H1 (cell line): Measurements from ENCODE around the gene MPHOSPH9. TPM values are rescaled to one million over a fixed set of nuclear protein-coding genes. Genes with fewer than 3 reads are reported as not detected.

Experiments used
- CTCF ChIA-PET: fragments of 300-600 bp; sonication (Branson Sonifier 250); formaldehyde crosslinking; loops from one replicate; lab custom pipeline; 2021; ENCODE audit not compliant: partially characterized antibody; lab: Charles Lee
- POLR2A ChIA-PET: fragments of 300-600 bp; sonication (Branson Sonifier 250); formaldehyde crosslinking; loops from one replicate; lab custom pipeline; 2021; ENCODE audit warnings: inconsistent platforms; ENCODE audit not compliant: partially characterized antibody; lab: Charles Lee
- DNase-seq, 2 experiments: peaks; one replicate each; pipeline versions ENCODE4 v3.0.0 to v3.0.0-alpha.2; 2010 to 2022; ENCODE audit warnings: low spot score in 2 of 2, low read depth in 1 of 2, mixed read lengths in 1 of 2
- FAIRE-seq: peaks from 2 replicates; lab custom pipeline; 2011; peaks lifted over from hg19 to GRCh38; lab: Jason Lieb, UNC
- H2AFZ ChIP-seq: 2 replicates; pipeline ENCODE4 v1.8.1; 2012; ENCODE audit warnings: low read length, inconsistent platforms
- H2AK5ac ChIP-seq: 2 replicates; pipeline ENCODE4 v1.6.1; 2013; ENCODE audit warnings: low read depth, low read length
- H2BK120ac ChIP-seq: replicated peaks from 2 replicates; pipeline ENCODE3; 2013; ENCODE audit warnings: low read depth, low read length, inconsistent platforms
- H2BK12ac ChIP-seq: 2 replicates; pipeline ENCODE4 v1.6.1; 2013; ENCODE audit warnings: low read depth, low read length
- H2BK15ac ChIP-seq: 2 replicates; pipeline ENCODE4 v1.6.1; 2013; ENCODE audit warnings: low read length
- H2BK20ac ChIP-seq: 2 replicates; pipeline ENCODE4 v1.6.1; 2013; ENCODE audit warnings: low read length
- H2BK5ac ChIP-seq: 2 replicates; pipeline ENCODE4 v1.6.1; 2013; ENCODE audit warnings: low read depth, low read length
- H3K14ac ChIP-seq: 2 replicates; pipeline ENCODE4 v1.6.1; 2013; ENCODE audit warnings: inconsistent platforms; ENCODE audit not compliant: insufficient read length
- H3K18ac ChIP-seq: 2 replicates; pipeline ENCODE4 v1.6.1; 2013; ENCODE audit warnings: low read length; ENCODE audit errors: extremely low read depth
- H3K23ac ChIP-seq: 2 replicates; pipeline ENCODE4 v1.6.1; 2013; ENCODE audit warnings: inconsistent platforms; ENCODE audit not compliant: insufficient read length
- H3K23me2 ChIP-seq: 2 replicates; pipeline ENCODE4 v1.6.1; 2013; ENCODE audit warnings: low read depth, low read length
- H3K27ac ChIP-seq: 2 replicates; pipeline ENCODE4 v1.6.1; 2011; ENCODE audit warnings: low read depth, low read length, inconsistent platforms
- H3K27me3 ChIP-seq, 4 experiments: replicated peaks in 1 of 4; 1 replicate in 1 of 4; 2 replicates in 3 of 4; pipeline versions ENCODE4 v1.6.1 to v1.8.1; 2011 to 2013; ENCODE audit warnings: low read length in 3 of 4, mild to moderate bottlenecking in 3 of 4, inconsistent platforms in 2 of 4, mixed read lengths in 2 of 4, moderate library complexity in 1 of 4; ENCODE audit not compliant: control insufficient read depth in 3 of 4, insufficient read depth in 3 of 4; ENCODE audit errors: extremely low read depth in 1 of 4
- H3K36me3 ChIP-seq, 4 experiments: 2 replicates each; pipeline versions ENCODE4 v1.6.1 to v1.8.1; 2011 to 2013; ENCODE audit warnings: mild to moderate bottlenecking in 4 of 4, low read length in 3 of 4, moderate library complexity in 2 of 4, control low read depth in 1 of 4, inconsistent platforms in 1 of 4; ENCODE audit not compliant: insufficient read depth in 4 of 4, control insufficient read depth in 2 of 4
- H3K4ac ChIP-seq: replicated peaks from 2 replicates; pipeline ENCODE3; 2013; ENCODE audit warnings: low read length, low read depth, mixed read lengths, inconsistent platforms; ENCODE audit not compliant: insufficient read length
- H3K4me1 ChIP-seq, 4 experiments: replicated peaks in 1 of 4; 1 replicate in 1 of 4; 2 replicates in 3 of 4; pipeline versions ENCODE4 v1.6.1 to v1.8.1; 2011 to 2013; ENCODE audit warnings: low read length in 3 of 4, inconsistent platforms in 2 of 4, mixed read lengths in 1 of 4; ENCODE audit not compliant: insufficient read depth in 4 of 4, control insufficient read depth in 3 of 4
- H3K4me2 ChIP-seq, 2 experiments: 2 replicates each; pipeline versions ENCODE4 v1.6.1 to v1.8.1; 2011 to 2013; ENCODE audit warnings: low read depth in 2 of 2, low read length in 2 of 2, control low read depth in 1 of 2, inconsistent platforms in 1 of 2, mild to moderate bottlenecking in 1 of 2; ENCODE audit not compliant: insufficient read depth in 1 of 2
- H3K4me3 ChIP-seq, 4 experiments: fragments of 200-600, 300-600 bp in 1 of 4; sonication (generic), shearing (Covaris generic), sonication (Bioruptor Twin) in 1 of 4; 2 replicates each; pipeline versions ENCODE4 v1.5.1 to v1.8.1; 2011 to 2016; ENCODE audit warnings: low read length in 4 of 4, low read depth in 3 of 4, control low read depth in 2 of 4, inconsistent platforms in 2 of 4, mild to moderate bottlenecking in 2 of 4, mixed read lengths in 1 of 4, moderate library complexity in 1 of 4; ENCODE audit not compliant: insufficient read depth in 2 of 4; ENCODE audit errors: extremely low read depth in 1 of 4
- H3K56ac ChIP-seq: replicated peaks from 2 replicates; pipeline ENCODE3; 2013; ENCODE audit warnings: low read depth, mild to moderate bottlenecking, mixed read lengths, low read length, inconsistent platforms; ENCODE audit not compliant: insufficient read length
- H3K79me1 ChIP-seq: 2 replicates; pipeline ENCODE4 v1.6.1; 2013; ENCODE audit warnings: low read depth, low read length, control low read depth
- H3K79me2 ChIP-seq, 2 experiments: 2 replicates each; pipeline versions ENCODE4 v1.6.1 to v1.8.1; 2012 to 2013; ENCODE audit warnings: low read length in 2 of 2, mild to moderate bottlenecking in 2 of 2, inconsistent platforms in 1 of 2; ENCODE audit not compliant: insufficient read depth in 2 of 2, control insufficient read depth in 1 of 2
- H3K9ac ChIP-seq, 4 experiments: replicated peaks in 1 of 4; 1 replicate in 1 of 4; 2 replicates in 3 of 4; pipeline versions ENCODE4 v1.6.1 to v1.8.1; 2011 to 2013; ENCODE audit warnings: low read depth in 3 of 4, low read length in 3 of 4, control low read depth in 2 of 4, mild to moderate bottlenecking in 2 of 4, moderate library complexity in 2 of 4, inconsistent platforms in 1 of 4; ENCODE audit errors: extremely low read depth in 1 of 4
- H3K9me3 ChIP-seq, 2 experiments: 2 replicates each; pipeline versions ENCODE4 v1.6.1 to v1.8.1; 2012 to 2013; ENCODE audit warnings: mild to moderate bottlenecking in 2 of 2, moderate library complexity in 2 of 2, control low read depth in 1 of 2, inconsistent platforms in 1 of 2, low read depth in 1 of 2, low read length in 1 of 2, mixed read lengths in 1 of 2; ENCODE audit not compliant: insufficient read depth in 2 of 2
- H4K20me1 ChIP-seq, 2 experiments: replicated peaks in 1 of 2; 2 replicates each; pipeline versions ENCODE3 to v1.8.1; 2011 to 2013; ENCODE audit warnings: inconsistent platforms in 2 of 2, low read length in 2 of 2, mild to moderate bottlenecking in 1 of 2; ENCODE audit not compliant: insufficient read depth in 2 of 2, control insufficient read depth in 1 of 2
- H4K5ac ChIP-seq: 2 replicates; pipeline ENCODE4 v1.6.1; 2013; ENCODE audit warnings: low read length, low read depth, mixed read lengths, inconsistent platforms; ENCODE audit not compliant: insufficient read length
- H4K8ac ChIP-seq: 2 replicates; pipeline ENCODE4 v1.8.0; 2013; ENCODE audit warnings: mild to moderate bottlenecking, moderate library complexity, low read length, inconsistent platforms; ENCODE audit not compliant: insufficient read depth; ENCODE audit errors: extremely low read depth
- H4K91ac ChIP-seq: replicated peaks from 2 replicates; pipeline ENCODE3; 2013; ENCODE audit warnings: low read length, mixed read lengths, inconsistent platforms; ENCODE audit not compliant: insufficient read length
- CHD2 ChIP-seq: IDR thresholded peaks from 2 replicates; pipeline ENCODE4 v1.6.1; 2012; ENCODE audit warnings: low read length, improper control_type of control experiment
- KDM4A ChIP-seq: IDR thresholded peaks from one replicate; pipeline ENCODE4 v1.7.1; 2012; ENCODE audit warnings: low read depth, mild to moderate bottlenecking, moderate library complexity, low read length, inconsistent platforms; ENCODE audit not compliant: severe bottlenecking
- POLR2AphosphoS5 ChIP-seq: IDR thresholded peaks from 2 replicates; pipeline ENCODE4 v1.6.1; 2011; ENCODE audit warnings: low read depth, low read length
- SUZ12 ChIP-seq: fragments of 200-600 bp; sonication (generic); IDR thresholded peaks from 2 replicates; pipeline ENCODE4 v1.6.1; 2012; ENCODE audit warnings: mild to moderate bottlenecking, inconsistent platforms, low read length, moderate library complexity, mixed read lengths
- WGBS, 2 experiments: shearing (Covaris generic) in 1 of 2; methylation state at CpG; one replicate each; pipeline versions ENCODE4 v1.1.6 to v1.1.7; 2013 to 2015; ENCODE audit warnings: low lambda C conversion rate in 2 of 2, mixed read lengths in 2 of 2, inconsistent platforms in 1 of 2, low coverage in 1 of 2, missing lambda C conversion rate in 1 of 2; ENCODE audit not compliant: insufficient replicate concordance in 2 of 2, insufficient coverage in 1 of 2, insufficient read length in 1 of 2; ENCODE audit errors: extremely low coverage in 1 of 2, missing lambda C conversion rate in 1 of 2; 5-methylcytosine and 5-hydroxymethylcytosine counted together
- polyA plus RNA-seq, 7 experiments: library from polyadenylated mRNA; depleted of rRNA in 3 of 7; stranded (reverse) in 5 of 7; unstranded in 2 of 7; fragments of >200 nt in 5 of 7; fragments of 200-250 nt in 2 of 7; gene quantifications; 1 replicate in 5 of 7; 2 replicates in 1 of 7; 4 replicates in 1 of 7; pipeline versions ENCODE4 v1.2.1 to v1.2.3, GENCODE V29; 2011 to 2013; ENCODE audit warnings: missing spikeins in 2 of 7, mixed read lengths in 2 of 7
- total RNA-seq: library from RNA; stranded (reverse); fragmentation: NEBNext Ultra II Directional; extraction: Animal tissue kit (Norgen Biotek cat#: 25700); gene quantifications from 2 replicates; pipeline ENCODE4 v1.2.1, GENCODE V29; 2021

MPHOSPH9 gene
- total and polyA plus RNA-seq, 2 of the 8 experiments (the other 6 are each of a cell fraction or from before 2014, with no cell fraction given): 8.8 to 48.8 TPM

DNA sequence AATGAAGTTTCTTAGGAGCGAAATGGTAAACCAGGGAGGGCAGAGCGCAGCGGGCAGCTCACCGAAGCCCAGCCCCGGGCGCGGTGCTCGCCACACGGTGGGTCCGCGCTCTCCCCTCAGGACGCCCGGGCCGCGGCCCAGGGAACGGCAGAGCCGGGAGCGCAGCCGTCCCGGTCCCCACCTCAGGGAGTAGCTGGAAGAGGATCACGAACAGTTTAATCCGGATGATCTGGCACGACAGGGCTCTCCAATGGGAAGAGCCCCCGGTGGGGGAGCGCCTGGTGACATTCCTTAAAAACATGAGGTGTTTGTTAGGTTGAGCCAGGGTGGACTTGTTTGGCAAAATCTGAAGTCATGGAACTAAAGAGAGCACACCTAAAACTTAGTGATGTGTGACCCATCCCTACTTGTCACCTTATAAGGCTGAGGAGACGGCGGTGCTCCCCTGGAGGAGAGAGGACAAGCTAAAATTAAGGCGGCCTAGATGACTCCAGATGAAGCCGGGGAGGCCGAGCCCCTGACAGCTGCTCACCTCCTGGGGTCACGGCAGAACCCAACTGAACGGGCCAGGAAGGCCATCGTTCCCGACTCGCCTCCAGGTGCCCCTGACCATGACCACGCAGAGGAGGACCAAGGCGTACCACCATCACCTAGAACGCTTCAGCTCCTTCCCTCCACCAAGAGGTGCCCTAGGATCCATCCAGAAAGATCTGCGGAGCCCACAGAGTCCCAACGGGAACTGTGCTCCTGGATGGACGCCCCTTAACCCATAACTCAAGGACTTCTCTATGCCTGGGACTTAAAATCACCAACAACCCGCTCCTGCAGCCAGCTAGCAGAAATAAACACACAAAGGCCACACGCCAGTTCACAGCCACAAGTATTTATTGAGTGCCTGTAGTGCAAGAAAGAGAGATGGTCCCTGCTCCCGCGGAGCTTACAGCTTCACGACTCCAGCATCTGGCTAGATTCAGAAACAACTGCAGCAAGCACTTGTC lies 81.2 kb downstream of the MPHOSPH9 start:
- H3K9ac ChIP-seq: peak overlapping the region in 1 of 4 experiments; percentile 52; a peak in 1 of 7 replicates

More for the DNA sequence above, 81.2 kb downstream of the MPHOSPH9 start:
- Histone ChIP-seq H2AK5ac (no peak overlapping the region; the same call in 1 of the 2 replicates), H3K4ac (no peak overlapping the region), H3K23ac (no peak overlapping the region), H2AFZ (no peak overlapping the region), H3K14ac (no peak overlapping the region), H3K27me3 (peaks cover 14 to 39% (median 32%) of the 10 kb centered on the region in 4 experiments; a peak in 6 of 7 replicates), H3K18ac (no peak overlapping the region), H3K23me2 (peaks cover 10% of the 10 kb centered on the region; the same call in 1 of the 2 replicates), H3K79me1 (no peaks in the 10 kb centered on the region), H2BK15ac (peak overlapping the region; percentile 76; the same call in 1 of the 2 replicates), H4K91ac (peak overlapping the region; percentile 81), H3K79me2 (no peaks in the 10 kb centered on the region), H4K8ac (peak overlapping the region; percentile 23; the same call in 1 of the 2 replicates), H3K36me3 (no peaks in the 10 kb centered on the region; a peak in 1 of 8 replicates), H2BK120ac (no peak overlapping the region), H3K4me3 (peak overlapping the region; percentile 33 to 86 (median 58)), H3K4me1 (peaks cover 6 to 26% (median 9%) of the 10 kb centered on the region in 4 experiments), H3K56ac (no peak overlapping the region), H3K27ac (no peak overlapping the region), H4K5ac (no peak overlapping the region), H2BK12ac (peak overlapping the region; percentile 69; the same call in 1 of the 2 replicates), H3K9me3 (no peaks in the 10 kb centered on the region), H2BK5ac (no peak overlapping the region), H4K20me1 (no peaks in the 10 kb centered on the region), H3K4me2 (peak overlapping the region; percentile 62 to 75)
- DNase-seq (no peak), FAIRE-seq (no peak)
- POLR2A ChIA-PET: interaction anchor here (0.9 to 2.1 kb wide), 6 partner anchors 11 to 171 kb away, joined by 3 to 11 read pairs (median 4); partner anchors contain the start of genes ARL6IP4, MPHOSPH9 and MTRFR
- WGBS, 2 experiments: 41% methylated on average over 46 of the region's 46 CpGs; no CpG with 5 or more reads in 1 of the 2 experiments
- TF ChIP-seq CHD2: no peak
- TF ChIP-seq SUZ12: peak; percentile 40
- peak; percentile 21 for TF ChIP-seq KDM4A
- no peak for TF ChIP-seq POLR2AphosphoS5
- TF ChIP-seq, all 59 proteins: peak for 2
- H2BK20ac ChIP-seq: no peak overlapping the region
- CTCF ChIA-PET: interaction anchor here (0.7 to 3.1 kb wide), 5 partner anchors 8 to 109 kb away, joined by 3 to 9 read pairs (median 7); no protein-coding TSS in a partner anchor
